CD4-positive, alpha-beta T cell (primary cell): ENCODE measurements around the gene CCSER1. TPM values are rescaled to one million over a fixed set of nuclear protein-coding genes. Genes with fewer than 3 reads are reported as not detected.
"Not testable (repeated sequence)": the region's sequence is repeated elsewhere in the genome, so short reads cannot be mapped to it uniquely, and the experiment has no call there.

ENCODE experiments used
- ATAC-seq: fragments of 200-7000 bp; cut with Tn5 transposase; one replicate; pipeline ENCODE4 v1.10.0; 2022; ENCODE audit warnings: mild to moderate bottlenecking; ENCODE audit not compliant: poor library complexity
- CTCF ChIA-PET: fragments of 350-600 bp; sonication (Branson Sonifier 250); formaldehyde crosslinking; loops from one replicate; lab custom pipeline; 2021; ENCODE audit warnings: antibody characterized with exemption, inconsistent platforms; lab: Charles Lee
- POLR2A ChIA-PET: fragments of 350-600 bp; sonication (Branson Sonifier 250); formaldehyde crosslinking; loops from one replicate; lab custom pipeline; 2021; ENCODE audit warnings: antibody characterized with exemption, inconsistent platforms; lab: Charles Lee
- DNase-seq, 14 experiments: peaks; one replicate each; pipeline ENCODE4 v3.0.0-alpha.2; 2013 to 2020; ENCODE audit warnings: mixed read lengths in 2 of 14
- H3K27ac ChIP-seq, 2 donors: one replicate each; pipeline versions ENCODE4 v1.5.1 to v1.7.0; 2013; ENCODE audit warnings: low read length in 2 of 2, low read depth in 1 of 2, mild to moderate bottlenecking in 1 of 2
- H3K27me3 ChIP-seq, 2 experiments: 1 replicate in 1 of 2; 2 replicates in 1 of 2; pipeline versions ENCODE4 v1.6.1 to v1.7.0; 2013; ENCODE audit warnings: low read length in 2 of 2, control low read depth in 1 of 2, mild to moderate bottlenecking in 1 of 2, moderate library complexity in 1 of 2; ENCODE audit not compliant: insufficient read depth in 2 of 2, control insufficient read depth in 1 of 2
- H3K36me3 ChIP-seq: one replicate; pipeline ENCODE4 v1.6.1; 2013; ENCODE audit warnings: low read length, control low read depth; ENCODE audit not compliant: insufficient read depth
- H3K4me1 ChIP-seq: one replicate; pipeline ENCODE4 v1.6.1; 2013; ENCODE audit warnings: low read length, control low read depth; ENCODE audit not compliant: insufficient read depth
- H3K4me3 ChIP-seq: one replicate; pipeline ENCODE4 v1.5.1; 2013; ENCODE audit warnings: mild to moderate bottlenecking, low read length, moderate library complexity
- H3K9me3 ChIP-seq, 2 experiments: 1 replicate in 1 of 2; 2 replicates in 1 of 2; pipeline versions ENCODE4 v1.6.1 to v1.7.0; 2013; ENCODE audit warnings: low read length in 2 of 2, mild to moderate bottlenecking in 2 of 2, control low read depth in 1 of 2, moderate library complexity in 1 of 2; ENCODE audit not compliant: control insufficient read depth in 1 of 2, insufficient read depth in 1 of 2
- H3K27ac Mint-ChIP-seq: one replicate; pipeline ENCODE4 v1.8.0; 2020; ENCODE audit warnings: mixed read lengths
- H3K27me3 Mint-ChIP-seq: one replicate; pipeline ENCODE4 v1.8.0; 2021; ENCODE audit warnings: mixed read lengths
- H3K36me3 Mint-ChIP-seq: one replicate; pipeline ENCODE4 v1.8.0; 2021; ENCODE audit warnings: low read depth, mixed read lengths
- H3K4me1 Mint-ChIP-seq: one replicate; pipeline ENCODE4 v1.8.0; 2021; ENCODE audit warnings: low read depth, mixed read lengths
- H3K4me3 Mint-ChIP-seq: one replicate; pipeline ENCODE4 v1.8.0; 2020; ENCODE audit warnings: mild to moderate bottlenecking, mixed read lengths
- H3K9me3 Mint-ChIP-seq: one replicate; pipeline ENCODE4 v1.8.0; 2020; ENCODE audit warnings: mixed read lengths
- intact Hi-C, 2 experiments: fragments of 100-400 bp; cut with DNase I in 1 of 2; cut with micrococcal nuclease in 1 of 2; formaldehyde crosslinking; loops; one replicate each; pipeline versions ENCODE4 v1.15.1 to v1.9.0; 2023 to 2025; cut with DNase I, micrococcal nuclease
- total RNA-seq, 174 experiments: library from RNA in 2 of 174; stranded (reverse) in 2 of 174; gene quantifications; one replicate each; pipeline ENCODE4 v1.2.3 and lab custom pipeline; 2021 to 2026
- TF ChIP-seq, protein P1 (sequence below): fragments of 200-600 bp; IDR thresholded peaks from one replicate; pipeline ENCODE4 v1.8.0; 2022; ENCODE audit warnings: antibody characterized with exemption, mild to moderate bottlenecking

CCSER1 gene
- total RNA-seq, 2 experiments from 2014 or later = 0.36 to 0.71 TPM

DNA sequence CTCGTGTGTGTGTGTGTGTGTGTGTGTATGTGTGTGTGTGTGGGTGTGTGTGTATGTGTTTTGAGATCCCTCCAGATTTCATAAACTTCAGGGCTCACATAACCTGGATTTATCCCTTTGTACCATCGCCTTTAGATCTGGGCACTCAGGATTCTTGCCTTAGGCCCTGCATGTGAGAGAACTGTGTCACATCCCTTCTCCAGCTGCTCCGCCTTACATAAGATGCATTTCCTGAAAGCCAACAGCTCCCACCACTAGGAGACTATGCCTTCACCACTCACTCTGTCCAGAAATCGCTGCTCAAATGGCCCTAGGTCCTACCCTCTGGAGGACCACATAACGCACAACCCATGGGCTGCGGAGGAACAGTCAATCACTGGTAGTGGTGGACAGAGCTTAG, 348.8 kb downstream of the CCSER1 start:
- CTCF ChIA-PET = no interaction called here
- Histone ChIP-seq H3K4me3 (no peak overlapping the region), H3K36me3 (no peaks in the 10 kb centered on the region), H3K27me3 (no peaks in the 10 kb centered on the region), H3K4me1 (no peaks in the 10 kb centered on the region), H3K9me3 (no peaks in the 10 kb centered on the region), H3K27ac (no peak overlapping the region)
- H3K27ac Mint-ChIP-seq = no peak overlapping the region
- POLR2A ChIA-PET = no interaction called here
- TF ChIP-seq, protein P1, sequence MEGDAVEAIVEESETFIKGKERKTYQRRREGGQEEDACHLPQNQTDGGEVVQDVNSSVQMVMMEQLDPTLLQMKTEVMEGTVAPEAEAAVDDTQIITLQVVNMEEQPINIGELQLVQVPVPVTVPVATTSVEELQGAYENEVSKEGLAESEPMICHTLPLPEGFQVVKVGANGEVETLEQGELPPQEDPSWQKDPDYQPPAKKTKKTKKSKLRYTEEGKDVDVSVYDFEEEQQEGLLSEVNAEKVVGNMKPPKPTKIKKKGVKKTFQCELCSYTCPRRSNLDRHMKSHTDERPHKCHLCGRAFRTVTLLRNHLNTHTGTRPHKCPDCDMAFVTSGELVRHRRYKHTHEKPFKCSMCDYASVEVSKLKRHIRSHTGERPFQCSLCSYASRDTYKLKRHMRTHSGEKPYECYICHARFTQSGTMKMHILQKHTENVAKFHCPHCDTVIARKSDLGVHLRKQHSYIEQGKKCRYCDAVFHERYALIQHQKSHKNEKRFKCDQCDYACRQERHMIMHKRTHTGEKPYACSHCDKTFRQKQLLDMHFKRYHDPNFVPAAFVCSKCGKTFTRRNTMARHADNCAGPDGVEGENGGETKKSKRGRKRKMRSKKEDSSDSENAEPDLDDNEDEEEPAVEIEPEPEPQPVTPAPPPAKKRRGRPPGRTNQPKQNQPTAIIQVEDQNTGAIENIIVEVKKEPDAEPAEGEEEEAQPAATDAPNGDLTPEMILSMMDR = no peak
- no peak for ATAC-seq
- intact Hi-C loops = no loop called here
- peaks cover 4% of the 10 kb centered on the region for H3K9me3 Mint-ChIP-seq
- no peak for DNase-seq
- no peaks in the 10 kb centered on the region for H3K36me3 Mint-ChIP-seq
- no peak overlapping the region for H3K4me3 Mint-ChIP-seq
- H3K4me1 Mint-ChIP-seq = no peaks in the 10 kb centered on the region
- no peaks in the 10 kb centered on the region for H3K27me3 Mint-ChIP-seq

DNA sequence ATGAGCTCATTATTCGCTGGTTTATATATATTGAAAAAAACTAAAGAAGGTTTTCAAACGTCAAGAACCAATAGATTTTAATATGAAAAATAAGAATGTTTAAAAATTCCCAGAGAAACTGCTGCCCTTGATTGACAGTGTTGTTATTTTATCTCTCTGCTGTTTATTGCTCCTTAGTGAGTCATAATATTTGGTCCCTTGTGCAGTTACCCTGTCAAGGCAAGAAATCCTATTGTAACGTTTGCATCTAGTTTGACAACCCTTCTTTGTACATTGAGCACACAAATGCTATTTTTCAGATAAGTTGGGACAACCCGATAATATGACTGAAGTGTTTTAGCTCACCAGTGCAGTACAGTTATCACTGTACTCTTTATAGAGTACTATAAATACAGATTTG, 349.4 kb downstream of the CCSER1 start:
- H3K4me3 ChIP-seq = no peak overlapping the region
- H3K4me1 ChIP-seq = no peaks in the 10 kb centered on the region
- no peaks in the 10 kb centered on the region for H3K9me3 ChIP-seq
- no peak for ATAC-seq
- POLR2A ChIA-PET = no interaction called here
- no peak overlapping the region for H3K27ac Mint-ChIP-seq
- CTCF ChIA-PET = no interaction called here
- no peaks in the 10 kb centered on the region for H3K36me3 Mint-ChIP-seq
- peaks cover 4% of the 10 kb centered on the region for H3K9me3 Mint-ChIP-seq
- TF ChIP-seq, protein P1 = no peak
- no peaks in the 10 kb centered on the region for H3K36me3 ChIP-seq
- no peaks in the 10 kb centered on the region for H3K27me3 ChIP-seq
- no peaks in the 10 kb centered on the region for H3K4me1 Mint-ChIP-seq
- H3K27me3 Mint-ChIP-seq = no peaks in the 10 kb centered on the region
- intact Hi-C loops = no loop called here
- no peak overlapping the region for H3K4me3 Mint-ChIP-seq
- no peak for DNase-seq
- no peak overlapping the region for H3K27ac ChIP-seq

DNA sequence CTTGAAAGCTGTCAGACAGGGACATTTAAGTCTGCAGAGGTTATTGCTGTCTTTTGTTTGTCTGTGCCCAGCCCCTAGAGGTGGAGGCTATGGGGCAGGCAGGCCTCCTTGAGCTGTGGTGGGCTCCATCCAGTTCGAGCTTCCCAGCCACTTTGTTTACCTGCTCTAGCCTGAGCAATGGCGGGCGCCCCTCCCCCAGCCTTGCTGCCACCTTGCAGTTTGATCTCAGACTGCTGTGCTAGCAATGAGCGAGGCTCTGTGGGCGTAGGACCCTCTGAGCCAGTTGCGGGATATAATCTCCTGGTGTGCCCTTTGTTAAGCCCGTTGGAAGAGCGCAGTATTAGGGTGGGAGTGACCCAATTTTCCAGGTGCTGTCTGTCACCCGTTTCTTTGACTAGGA, 357.7 kb downstream of the CCSER1 start:
- H3K4me3 ChIP-seq, H3K9me3 Mint-ChIP-seq, H3K4me3 Mint-ChIP-seq, H3K27ac ChIP-seq, H3K4me1 Mint-ChIP-seq, H3K9me3 ChIP-seq, H3K36me3 Mint-ChIP-seq, H3K27me3 ChIP-seq, ATAC-seq, DNase-seq, CTCF ChIA-PET, intact Hi-C loops, POLR2A ChIA-PET, H3K27ac Mint-ChIP-seq, H3K27me3 Mint-ChIP-seq, H3K36me3 ChIP-seq, H3K4me1 ChIP-seq: not testable (repeated sequence)

DNA sequence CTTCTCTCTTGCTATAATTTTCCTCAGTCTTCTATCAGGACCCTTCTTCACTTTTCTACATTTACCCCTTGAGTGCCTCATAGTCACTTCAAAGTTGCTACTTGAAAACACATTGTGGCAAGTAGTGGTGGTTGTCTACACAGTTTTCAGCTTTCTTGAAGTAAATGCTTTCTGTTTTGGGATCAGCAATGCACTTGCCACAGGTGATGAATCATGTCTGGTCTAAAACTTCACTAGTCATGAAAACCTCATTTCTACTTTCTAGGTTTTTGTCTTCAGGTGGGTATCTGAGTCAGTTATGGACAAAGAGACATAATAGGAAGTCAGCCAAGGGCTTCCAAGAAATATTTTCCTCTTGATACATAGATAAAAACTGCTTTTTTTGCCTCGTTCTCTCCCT, 359.2 kb downstream of the CCSER1 start:
- Histone ChIP-seq H3K9me3 (peaks cover 0 to 6% of the 10 kb centered on the region in 2 experiments), H3K36me3 (no peaks in the 10 kb centered on the region), H3K4me1 (no peaks in the 10 kb centered on the region), H3K4me3 (no peak overlapping the region), H3K27ac (no peak overlapping the region), H3K27me3 (no peaks in the 10 kb centered on the region)
- no peak for DNase-seq
- Mint-ChIP-seq H3K27me3 (no peaks in the 10 kb centered on the region), H3K4me1 (no peaks in the 10 kb centered on the region), H3K27ac (no peak overlapping the region), H3K9me3 (peaks cover 3% of the 10 kb centered on the region), H3K36me3 (no peaks in the 10 kb centered on the region), H3K4me3 (no peak overlapping the region)
- POLR2A ChIA-PET = no interaction called here
- ATAC-seq = no peak
- TF ChIP-seq, protein P1 = no peak
- intact Hi-C loops = no loop called here
- CTCF ChIA-PET = no interaction called here
